HuH-7 (cell line): ENCODE data around the gene ZDHHC3.
"Not testable (repeated sequence)": the region's sequence is repeated elsewhere in the genome, so short reads cannot be mapped to it uniquely, and the experiment has no call there.

Experiments used
- DNase-seq: peaks from one replicate; pipeline ENCODE4 v3.0.0; 2011; ENCODE audit warnings: low spot score

The ZDHHC3 gene

GRCh38 chr3:44963571-44964325 is 12.2 kb downstream of the ZDHHC3 start:
- DNase-seq = no peak

DNA sequence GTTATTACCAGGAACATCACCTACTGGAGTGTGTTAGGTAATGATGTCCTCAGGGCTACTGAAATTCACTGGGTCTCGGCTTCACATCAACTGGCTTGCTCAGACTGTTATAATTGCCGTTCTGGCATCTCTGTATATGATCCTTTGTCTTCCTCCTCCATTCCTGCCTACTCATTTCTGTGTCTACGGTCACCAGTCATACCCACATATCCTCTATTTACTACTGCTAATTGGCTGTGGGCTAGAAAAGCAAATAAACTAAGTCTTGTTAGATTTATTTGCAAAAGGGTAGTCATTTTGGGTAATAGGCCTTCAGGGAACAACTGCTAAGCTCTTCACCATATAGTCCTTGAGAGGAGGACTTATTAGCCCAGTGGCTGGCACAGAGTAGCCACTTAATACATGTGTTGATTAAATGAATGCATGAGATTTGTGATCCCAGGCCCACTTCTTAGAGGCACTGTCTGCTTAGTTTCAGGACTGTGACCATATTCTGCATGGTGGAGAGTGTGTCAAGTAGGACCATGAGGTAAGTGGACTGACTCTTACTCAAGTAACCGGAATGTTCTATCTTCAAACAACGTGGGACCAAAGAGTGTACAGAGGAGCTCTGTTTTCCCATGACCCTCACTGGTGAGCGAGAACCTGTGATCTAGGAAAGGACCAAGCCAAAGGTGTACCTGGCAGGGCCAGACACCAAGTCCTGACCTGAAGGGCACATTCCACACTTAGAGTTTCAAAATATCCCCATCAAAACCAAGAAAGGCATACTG is 13.2 kb downstream of the ZDHHC3 start:
- no peak for DNase-seq

GRCh38 chr3:44961888-44962287 is 14.1 kb downstream of the ZDHHC3 start:
- DNase-seq = no peak

DNA sequence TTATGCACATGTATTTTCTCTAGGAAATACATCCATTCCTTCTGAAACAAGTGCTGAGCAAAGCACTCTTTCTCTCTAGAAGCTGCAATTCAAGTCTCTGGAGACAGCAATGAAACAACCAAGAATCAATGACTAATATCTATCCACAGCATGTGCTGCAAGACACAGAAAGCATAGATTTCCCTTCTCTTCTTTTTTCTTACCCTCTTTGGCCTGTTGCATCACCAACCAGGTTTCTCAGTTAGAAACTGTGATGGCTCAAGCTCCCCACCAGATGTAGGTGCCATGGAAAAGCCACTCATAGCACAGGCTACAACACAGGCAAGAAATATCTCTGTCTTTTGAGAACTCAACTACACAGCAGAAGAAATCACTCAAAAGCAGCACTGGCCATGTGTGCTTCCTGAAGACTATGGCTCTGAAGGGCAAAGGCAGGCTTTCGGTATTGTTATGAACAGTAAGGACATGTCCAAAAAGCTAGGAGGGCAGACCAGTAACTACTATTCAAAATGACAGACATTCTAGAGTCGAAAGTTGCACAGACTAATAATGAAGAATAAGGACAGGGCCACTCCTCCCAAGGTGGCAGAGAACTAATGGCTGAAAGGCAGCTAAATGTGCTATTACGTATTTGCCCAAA is 15.5 kb downstream of the ZDHHC3 start:
- DNase-seq = no peak

GRCh38 chr3:44958386-44958785 is 17.6 kb downstream of the ZDHHC3 start:
- no peak for DNase-seq

- DNase-seq = no peak
These were observed 18.0 kb downstream of the ZDHHC3 start for GRCh38 chr3:44957986-44958385.

DNA sequence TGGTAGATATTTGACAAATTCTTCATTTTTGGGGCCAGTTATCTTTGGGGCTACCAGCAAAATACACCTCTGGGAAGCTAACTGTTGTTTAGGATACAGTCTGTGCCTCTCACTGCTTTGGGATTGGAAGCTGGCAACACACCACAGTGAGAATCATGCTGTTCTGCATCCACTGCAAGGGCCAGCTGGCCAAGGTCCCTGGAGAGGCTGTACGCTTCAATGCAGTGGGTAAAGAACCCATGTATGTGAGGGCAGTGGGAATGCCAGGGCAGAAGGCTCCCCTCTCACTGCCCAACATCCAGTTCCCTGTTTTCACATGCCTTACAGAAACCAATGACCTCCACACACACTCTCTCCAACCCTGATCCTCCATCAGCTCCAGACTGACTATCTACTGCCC is 20.1 kb downstream of the ZDHHC3 start:
- no peak for DNase-seq

DNA sequence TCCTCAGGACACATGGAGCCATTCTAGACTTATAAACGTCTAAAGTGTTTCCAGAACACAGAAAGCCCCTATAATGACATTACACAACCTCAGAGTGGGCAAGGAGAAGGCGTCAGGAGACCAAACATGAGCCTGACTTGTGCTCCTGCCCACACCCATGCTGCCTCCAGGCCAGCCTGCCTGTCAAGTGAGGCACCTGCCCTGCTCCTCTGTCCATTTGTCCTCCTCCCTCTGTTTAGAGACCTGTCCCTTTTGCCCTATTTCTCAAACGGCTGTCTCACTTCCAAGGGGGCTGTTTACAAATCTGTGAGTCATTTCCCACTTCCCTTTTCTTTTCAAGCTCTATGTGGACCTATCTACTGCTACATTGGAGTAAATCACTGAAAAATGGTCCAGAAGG is 21.0 kb downstream of the ZDHHC3 start:
- no peak for DNase-seq

- DNase-seq = no peak
These were observed 21.7 kb downstream of the ZDHHC3 start for GRCh38 chr3:44954304-44954703.

DNA sequence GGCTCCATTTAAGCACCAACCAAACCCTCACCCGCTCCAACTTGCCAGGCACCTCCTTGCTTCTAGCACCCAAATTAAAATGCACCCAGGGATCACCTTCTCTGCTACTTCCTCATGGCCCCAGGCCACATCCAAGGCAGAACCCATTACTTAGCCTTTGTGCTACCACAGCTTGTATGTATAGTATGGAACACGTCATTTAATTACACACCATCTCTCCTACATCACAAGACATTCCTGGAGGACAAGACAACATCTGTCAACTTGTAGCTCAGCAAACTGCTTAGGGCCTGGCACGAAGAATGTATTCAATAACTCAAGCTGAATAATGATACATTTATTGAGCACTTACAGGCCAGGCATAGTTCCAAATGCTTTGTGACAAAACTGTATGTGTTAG is 23.3 kb downstream of the ZDHHC3 start:
- no peak for DNase-seq

DNA sequence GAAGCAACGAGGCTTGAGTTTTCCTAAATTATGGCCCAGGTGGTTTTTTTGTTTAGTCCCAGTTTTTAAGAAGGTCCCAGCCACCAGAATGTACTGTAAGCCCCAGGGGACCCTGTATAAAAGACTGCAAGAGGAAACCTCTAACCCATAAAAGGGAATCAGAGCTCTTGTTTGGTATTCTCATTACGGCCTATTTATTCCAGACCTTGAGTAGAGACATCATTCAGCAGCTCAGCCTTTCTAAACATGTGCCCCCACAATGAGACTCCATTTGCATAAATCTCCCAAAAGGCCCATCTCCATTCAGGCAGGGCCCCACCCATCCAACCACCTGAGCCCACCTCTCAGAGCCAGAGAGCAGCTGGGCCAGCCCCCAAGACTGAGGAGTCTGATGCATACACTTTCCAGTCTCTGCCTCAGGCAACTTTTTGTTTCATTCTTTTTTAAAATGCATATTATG is 25.7 kb downstream of the ZDHHC3 start:
- DNase-seq = no peak

- not testable (repeated sequence) for DNase-seq
These were observed 26.2 kb downstream of the ZDHHC3 start for GRCh38 chr3:44949770-44950169.

DNA sequence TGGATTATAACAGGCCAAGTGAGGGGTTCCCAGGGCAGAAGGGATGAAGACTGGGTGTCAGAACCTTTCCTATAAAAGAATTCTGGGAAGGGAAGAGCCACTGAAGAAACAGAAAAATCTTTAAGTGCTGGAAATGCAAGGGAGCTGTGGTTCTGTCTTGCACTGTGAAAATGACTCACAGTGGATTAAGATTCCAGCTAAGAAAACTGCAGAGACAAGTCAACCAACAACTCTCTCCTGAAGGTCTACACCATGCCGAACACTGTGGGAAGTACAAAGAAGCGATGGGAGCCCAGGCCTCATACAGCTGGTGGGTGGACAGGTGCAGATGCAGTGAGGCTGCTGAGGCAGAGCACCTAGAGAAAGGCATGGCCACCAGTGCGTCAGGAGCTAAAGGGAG is 27.7 kb downstream of the ZDHHC3 start:
- DNase-seq = no peak

DNA sequence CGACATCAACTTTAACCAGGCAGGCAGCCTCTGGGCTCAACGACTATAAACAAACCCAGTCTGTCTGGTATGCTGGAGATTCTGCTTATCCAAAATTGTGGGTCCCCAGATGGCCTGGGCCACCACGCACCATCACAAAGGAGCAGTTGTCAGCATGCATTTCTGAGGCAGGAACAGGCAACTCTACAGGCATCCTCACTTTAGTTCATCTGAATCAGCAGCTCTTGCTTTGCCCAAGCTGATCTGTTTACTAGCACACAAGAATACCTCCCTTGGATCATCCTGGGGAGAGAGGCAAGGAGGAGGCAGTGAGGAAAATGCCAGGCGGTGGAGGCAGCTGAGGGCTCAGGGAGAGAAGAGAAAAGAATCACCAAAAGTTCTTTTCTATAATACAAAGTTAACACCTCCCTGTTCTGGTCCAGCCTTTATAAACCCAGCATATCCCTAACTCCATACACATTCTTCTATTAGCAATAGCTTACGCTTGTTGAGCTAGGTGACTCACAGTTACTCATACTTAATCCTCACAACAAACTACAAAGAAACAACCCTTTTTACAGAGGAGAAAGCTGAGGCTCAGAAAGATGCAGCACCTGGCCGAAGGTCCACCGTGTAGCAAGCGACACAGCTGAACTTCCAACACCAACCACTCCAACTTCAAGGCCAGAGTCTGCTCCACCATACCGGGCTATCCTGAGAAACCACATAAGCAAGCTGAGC is 33.6 kb downstream of the ZDHHC3 start:
- no peak for DNase-seq

GRCh38 chr3:44939581-44940036 is 36.4 kb downstream of the ZDHHC3 start:
- no peak for DNase-seq

DNA sequence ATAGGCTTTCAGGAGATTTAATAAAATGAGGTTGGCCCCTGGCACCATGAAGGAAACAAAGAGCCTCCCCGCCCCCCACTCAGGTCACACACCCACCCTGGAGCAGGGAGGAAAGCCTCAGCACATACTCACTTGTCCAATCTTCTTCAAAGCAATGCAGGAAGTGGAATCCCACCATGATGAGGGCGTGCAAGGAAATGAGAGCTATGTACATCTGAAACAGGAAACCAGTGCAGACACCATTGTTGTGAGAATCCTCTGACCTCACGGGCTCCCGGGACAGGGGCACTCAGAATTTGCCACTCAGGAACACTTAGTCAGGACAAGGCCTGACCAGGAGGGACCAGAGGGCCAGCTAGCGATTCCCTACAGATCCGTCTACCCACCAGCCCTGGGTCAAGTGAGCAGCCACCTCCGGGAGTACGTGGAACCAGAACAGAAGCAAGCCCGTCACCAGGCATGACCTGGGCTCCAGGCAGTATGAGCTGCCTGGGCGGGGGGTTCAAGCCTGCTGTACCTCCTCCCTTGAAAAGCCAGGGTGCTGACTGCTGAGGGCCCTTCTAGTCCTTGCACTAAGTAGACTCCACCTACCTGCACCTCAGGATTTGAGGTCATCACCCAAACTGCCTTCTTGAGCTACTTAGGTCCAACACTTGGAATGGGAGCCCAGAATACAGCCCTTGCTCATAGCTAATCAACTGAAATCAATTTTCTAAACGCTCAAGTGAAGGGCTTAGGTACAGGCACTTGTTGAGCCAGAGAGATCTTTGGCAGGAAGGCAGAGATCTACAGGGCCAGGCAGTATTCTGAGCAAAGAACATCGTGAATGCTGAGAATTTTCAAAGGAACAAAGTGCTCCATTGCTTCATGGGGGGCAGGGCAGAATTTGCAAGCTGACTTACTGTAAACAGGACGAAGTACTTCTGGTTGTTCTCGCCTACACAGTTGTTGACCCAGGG is 42.7 kb downstream of the ZDHHC3 start:
- DNase-seq = no peak

GRCh38 chr3:44932271-44932670 is 43.7 kb downstream of the ZDHHC3 start:
- no peak for DNase-seq

DNA sequence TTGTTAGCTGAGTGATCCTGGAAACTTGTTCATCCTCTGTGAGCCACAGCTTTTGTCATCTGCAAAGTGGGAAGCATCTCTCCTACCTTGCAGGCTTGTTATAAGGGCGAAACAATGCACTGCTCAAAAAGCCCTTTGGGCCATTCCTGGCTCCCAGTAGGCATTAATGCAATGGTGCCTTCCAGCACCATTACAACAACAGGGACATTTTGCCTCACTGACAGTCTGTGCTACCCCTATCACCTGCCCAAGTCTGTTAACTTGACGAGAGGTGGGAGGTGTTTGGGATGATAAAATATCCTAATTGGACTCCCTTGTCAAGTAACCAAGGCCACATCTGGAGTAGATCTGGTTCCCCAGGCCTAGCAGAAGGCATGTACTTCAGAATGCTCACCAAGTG is 44.2 kb downstream of the ZDHHC3 start:
- no peak for DNase-seq

- no peak for DNase-seq
These were observed 45.1 kb downstream of the ZDHHC3 start for GRCh38 chr3:44930911-44931310.

DNA sequence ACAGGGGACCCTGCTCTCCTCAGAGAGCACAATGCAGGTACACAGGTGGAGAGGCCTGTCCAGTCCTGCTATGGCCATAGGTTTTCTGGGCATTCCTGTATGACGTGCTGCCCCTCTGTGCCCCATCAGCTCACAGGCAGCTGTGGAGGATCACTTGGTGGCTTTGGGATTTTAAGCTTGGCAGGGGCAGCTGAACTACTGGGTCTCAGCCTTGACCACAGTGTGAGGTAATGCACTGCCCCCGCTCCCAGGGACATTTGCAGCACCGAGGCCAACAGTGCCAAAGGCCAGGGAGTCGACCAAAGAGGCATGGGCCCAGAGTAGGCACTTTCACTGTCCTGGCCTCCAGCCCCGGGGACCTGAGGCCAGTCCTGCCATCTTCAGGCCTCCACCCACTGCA is 46.2 kb downstream of the ZDHHC3 start:
- DNase-seq = no peak

- DNase-seq = no peak
These were observed 48.6 kb downstream of the ZDHHC3 start for GRCh38 chr3:44927371-44927770.
